ENCODE data around the gene NEUROG2.
A peak's percentile ranks its signal among the peaks of the same experiment; 100 is the strongest.
"Not testable (repeated sequence)": the region's sequence is repeated elsewhere in the genome, so short reads cannot be mapped to it uniquely, and the experiment has no call there.

NEUROG2 gene

DNA sequence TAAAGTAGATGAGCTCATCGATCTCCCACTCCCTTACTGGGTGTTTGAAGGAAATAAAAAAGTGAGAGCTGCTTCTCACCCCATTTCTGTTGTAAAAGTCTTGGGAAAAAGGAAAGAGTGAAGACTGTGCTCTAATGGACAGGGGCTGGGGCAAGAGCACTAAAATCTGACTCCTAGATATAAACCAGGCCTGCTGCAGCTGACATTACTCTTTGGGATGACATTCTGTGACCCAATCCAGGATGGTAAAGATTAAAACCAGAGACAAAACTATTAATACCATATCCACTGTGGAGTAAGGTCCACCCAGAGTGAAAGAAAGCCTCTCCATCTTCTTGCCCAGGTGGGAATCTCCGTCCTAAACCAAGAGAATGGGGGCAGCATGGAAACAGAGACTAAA lies 20.1 kb upstream of the NEUROG2 start:
- H3K4me3 ChIP-seq (ENCODE audit: low read length): no peak overlapping the region
- no peak for DNase-seq (ENCODE audit: low read depth)
- TF ChIP-seq, protein P1, sequence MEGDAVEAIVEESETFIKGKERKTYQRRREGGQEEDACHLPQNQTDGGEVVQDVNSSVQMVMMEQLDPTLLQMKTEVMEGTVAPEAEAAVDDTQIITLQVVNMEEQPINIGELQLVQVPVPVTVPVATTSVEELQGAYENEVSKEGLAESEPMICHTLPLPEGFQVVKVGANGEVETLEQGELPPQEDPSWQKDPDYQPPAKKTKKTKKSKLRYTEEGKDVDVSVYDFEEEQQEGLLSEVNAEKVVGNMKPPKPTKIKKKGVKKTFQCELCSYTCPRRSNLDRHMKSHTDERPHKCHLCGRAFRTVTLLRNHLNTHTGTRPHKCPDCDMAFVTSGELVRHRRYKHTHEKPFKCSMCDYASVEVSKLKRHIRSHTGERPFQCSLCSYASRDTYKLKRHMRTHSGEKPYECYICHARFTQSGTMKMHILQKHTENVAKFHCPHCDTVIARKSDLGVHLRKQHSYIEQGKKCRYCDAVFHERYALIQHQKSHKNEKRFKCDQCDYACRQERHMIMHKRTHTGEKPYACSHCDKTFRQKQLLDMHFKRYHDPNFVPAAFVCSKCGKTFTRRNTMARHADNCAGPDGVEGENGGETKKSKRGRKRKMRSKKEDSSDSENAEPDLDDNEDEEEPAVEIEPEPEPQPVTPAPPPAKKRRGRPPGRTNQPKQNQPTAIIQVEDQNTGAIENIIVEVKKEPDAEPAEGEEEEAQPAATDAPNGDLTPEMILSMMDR (IDR thresholded peaks at IDR 0.05; ENCODE audit: insufficient read depth, low read depth, low read length, missing control alignments): no peak

- TF ChIP-seq, protein P1 (IDR thresholded peaks at IDR 0.05; ENCODE audit: insufficient read depth, low read depth, low read length, missing control alignments): no peak
- peak; percentile 44 for DNase-seq (ENCODE audit: low read depth)
- H3K4me3 ChIP-seq (ENCODE audit: low read length): no peak overlapping the region
Measured at GRCh38 chr4:112532267-112532666, 16.3 kb upstream of the NEUROG2 start.

GRCh38 chr4:112531146-112531545 lies 15.2 kb upstream of the NEUROG2 start:
- no peak for DNase-seq (ENCODE audit: low read depth)
- H3K4me3 ChIP-seq (ENCODE audit: low read length): no peak overlapping the region
- TF ChIP-seq, protein P1 (IDR thresholded peaks at IDR 0.05; ENCODE audit: insufficient read depth, low read depth, low read length, missing control alignments): no peak

- TF ChIP-seq, protein P1 (IDR thresholded peaks at IDR 0.05; ENCODE audit: insufficient read depth, low read depth, low read length, missing control alignments): no peak
- DNase-seq (ENCODE audit: low read depth): no peak
- H3K4me3 ChIP-seq (ENCODE audit: low read length): no peak overlapping the region
Measured at GRCh38 chr4:112526061-112526460, 10.1 kb upstream of the NEUROG2 start.

- peak; percentile 64 for DNase-seq (ENCODE audit: low read depth)
- peak overlapping the region; percentile 46 for H3K4me3 ChIP-seq (ENCODE audit: low read length)
- TF ChIP-seq, protein P1 (IDR thresholded peaks at IDR 0.05; ENCODE audit: insufficient read depth, low read depth, low read length, missing control alignments): peak; percentile 38
Measured at GRCh38 chr4:112523764-112524505, 8.0 kb upstream of the NEUROG2 start.

DNA sequence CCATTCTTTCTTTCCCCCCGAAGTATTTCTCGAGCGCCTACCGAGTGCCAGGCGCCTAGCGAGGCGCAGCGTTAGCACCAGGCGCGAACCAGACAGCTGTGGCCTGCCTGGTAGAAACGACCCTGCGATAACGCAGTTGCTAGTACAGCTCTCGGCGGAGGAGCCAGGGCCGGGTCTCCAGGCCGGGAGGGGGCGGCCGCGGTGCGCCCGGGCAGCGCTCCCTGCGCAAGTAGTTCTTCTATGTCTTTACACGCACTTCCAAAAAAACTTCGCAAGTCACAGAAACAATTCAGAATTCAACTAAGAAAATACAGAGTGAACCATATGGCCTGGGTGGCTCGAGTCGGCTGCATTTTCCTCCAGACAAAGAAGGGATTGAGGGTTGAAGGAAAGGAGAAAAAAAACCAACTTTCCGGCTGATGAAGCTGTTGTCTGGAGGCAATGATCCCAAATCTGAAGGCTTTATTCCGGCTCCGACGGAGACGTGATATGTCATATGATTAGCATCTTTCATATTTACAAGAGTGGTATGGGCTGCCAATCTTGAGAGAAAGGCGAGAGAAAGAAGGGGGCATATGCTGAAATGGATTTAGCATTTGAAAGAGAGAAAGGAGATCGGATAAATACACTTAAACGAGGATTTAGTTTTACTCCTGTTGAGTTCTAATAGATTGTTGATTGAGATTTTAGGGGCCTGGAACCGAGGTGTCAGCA lies 7.2 kb upstream of the NEUROG2 start:
- H3K4me3 ChIP-seq (ENCODE audit: low read length): peak overlapping the region; percentile 46
- TF ChIP-seq, protein P1 (IDR thresholded peaks at IDR 0.05; ENCODE audit: insufficient read depth, low read depth, low read length, missing control alignments): no peak
- peak; percentile 50 for DNase-seq (ENCODE audit: low read depth)

DNA sequence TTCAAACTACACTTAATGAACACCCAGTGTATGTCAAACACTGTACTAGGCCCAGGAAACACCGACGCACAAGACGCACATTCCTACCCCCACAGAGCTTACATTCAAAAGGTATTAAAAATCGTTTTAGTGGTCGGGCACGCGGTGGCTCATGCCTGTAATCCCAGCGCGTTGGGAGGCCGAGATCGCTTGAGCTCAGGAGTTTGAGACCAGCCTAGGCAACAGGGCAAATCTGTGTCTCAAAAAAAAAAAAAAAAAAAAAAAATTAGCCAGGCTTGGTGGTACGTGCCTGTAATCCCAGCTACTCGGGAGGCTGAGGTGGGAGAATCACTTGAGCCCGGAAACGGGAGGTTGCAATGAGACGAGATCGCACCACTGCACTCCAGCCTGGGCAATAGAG lies 6.5 kb upstream of the NEUROG2 start:
- DNase-seq (ENCODE audit: low read depth); H3K4me3 ChIP-seq (ENCODE audit: low read length): not testable (repeated sequence)
